GM19438 (cell line): ENCODE data around the gene NR3C2.

ENCODE experiments used
- ATAC-seq: cut with Tn5 transposase; IDR thresholded peaks from one replicate; pipeline ENCODE4 v1.9.1; 2021; ENCODE audit warnings: low read depth; ENCODE audit not compliant: unreplicated experiment

The NR3C2 gene

GRCh38 chr4:148118633-148119032 lies 323.6 kb downstream of the NR3C2 start:
- ATAC-seq: no peak

GRCh38 chr4:148118179-148118578 lies 324.0 kb downstream of the NR3C2 start:
- no peak for ATAC-seq

- no peak for ATAC-seq
These were observed 325.2 kb downstream of the NR3C2 start for GRCh38 chr4:148116969-148117368.

GRCh38 chr4:148116264-148116663 lies 325.9 kb downstream of the NR3C2 start:
- no peak for ATAC-seq

GRCh38 chr4:148114436-148114835 lies 327.8 kb downstream of the NR3C2 start:
- ATAC-seq: no peak

GRCh38 chr4:148112231-148112982 lies 329.8 kb downstream of the NR3C2 start:
- ATAC-seq: no peak

GRCh38 chr4:148110169-148110568 lies 332.0 kb downstream of the NR3C2 start:
- ATAC-seq: no peak

- no peak for ATAC-seq
These were observed 333.0 kb downstream of the NR3C2 start for GRCh38 chr4:148109216-148109615.

- ATAC-seq: no peak
These were observed 333.4 kb downstream of the NR3C2 start for GRCh38 chr4:148108766-148109165.

GRCh38 chr4:148103597-148104355 lies 338.4 kb downstream of the NR3C2 start:
- ATAC-seq: no peak

GRCh38 chr4:148101790-148102189 lies 340.4 kb downstream of the NR3C2 start:
- ATAC-seq: no peak

- no peak for ATAC-seq
These were observed 341.0 kb downstream of the NR3C2 start for GRCh38 chr4:148101235-148101634.

GRCh38 chr4:148097801-148098200 lies 344.4 kb downstream of the NR3C2 start:
- no peak for ATAC-seq

- ATAC-seq: no peak
These were observed 346.8 kb downstream of the NR3C2 start for GRCh38 chr4:148095346-148095923.

- no peak for ATAC-seq
These were observed 348.1 kb downstream of the NR3C2 start for GRCh38 chr4:148094149-148094548.

GRCh38 chr4:148093065-148093464 lies 349.1 kb downstream of the NR3C2 start:
- no peak for ATAC-seq

GRCh38 chr4:148092316-148093014 lies 349.7 kb downstream of the NR3C2 start:
- ATAC-seq: no peak

- ATAC-seq: no peak
These were observed 350.3 kb downstream of the NR3C2 start for GRCh38 chr4:148091896-148092295.

GRCh38 chr4:148090503-148091476 lies 351.4 kb downstream of the NR3C2 start:
- ATAC-seq: no peak

- ATAC-seq: no peak
These were observed 352.2 kb downstream of the NR3C2 start for GRCh38 chr4:148090029-148090428.
